ENCODE results near the gene SSX3.
"Not testable (repeated sequence)": the region's sequence is repeated elsewhere in the genome, so short reads cannot be mapped to it uniquely, and the experiment has no call there.

SSX3 gene

GRCh38 chrX:48356315-48357094, at the start of gene SSX3:
Gene SSX3, minus strand, starts transcription at chrX:48356703. Its CDS starts 1,454 bp downstream, at chrX:48355249.
- DNase-seq (ENCODE audit: low read depth); H3K4me3 ChIP-seq (ENCODE audit: low read length): not testable (repeated sequence)

- DNase-seq (ENCODE audit: low read depth); H3K4me3 ChIP-seq (ENCODE audit: low read length): not testable (repeated sequence)
Measured at GRCh38 chrX:48397825-48398224, 41.3 kb upstream of the SSX3 start.

DNA sequence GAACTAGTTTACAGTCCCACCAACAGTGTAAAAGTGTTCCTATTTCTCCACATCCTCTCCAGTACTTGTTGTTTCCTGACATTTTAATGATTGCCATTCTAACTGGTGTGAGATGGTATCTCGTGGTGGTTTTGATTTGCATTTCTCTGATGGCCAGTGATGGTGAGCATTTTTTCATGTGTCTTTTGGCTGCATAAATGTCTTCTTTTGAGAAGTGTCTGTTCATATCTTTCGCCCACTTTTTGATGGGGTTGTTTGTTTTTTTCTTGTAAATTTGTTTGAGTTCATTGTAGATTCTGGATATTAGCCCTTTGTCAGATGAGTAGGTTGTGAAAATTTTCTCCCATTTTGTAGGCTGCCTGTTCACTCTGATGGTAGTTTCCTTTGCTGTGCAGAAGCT, 40.4 kb upstream of the SSX3 start:
- DNase-seq (ENCODE audit: low read depth): not testable (repeated sequence)

GRCh38 chrX:48383239-48383638, 26.7 kb upstream of the SSX3 start, which contains the start of gene SSX4:
Gene SSX4, plus strand, starts transcription at chrX:48383539. Its CDS starts 515 bp downstream, at chrX:48384054.
- not testable (repeated sequence) for DNase-seq (ENCODE audit: low read depth); H3K4me3 ChIP-seq (ENCODE audit: low read length)

More for the DNA sequence above, 40.4 kb upstream of the SSX3 start:
- H3K4me3 ChIP-seq (ENCODE audit: low read length): not testable (repeated sequence)

- not testable (repeated sequence) for H3K4me3 ChIP-seq (ENCODE audit: low read length); DNase-seq (ENCODE audit: low read depth)
Measured at GRCh38 chrX:48370408-48370807, 13.9 kb upstream of the SSX3 start.

- not testable (repeated sequence) for DNase-seq (ENCODE audit: low read depth); H3K4me3 ChIP-seq (ENCODE audit: low read length)
Measured at GRCh38 chrX:48367717-48368408, 11.4 kb upstream of the SSX3 start.

DNA sequence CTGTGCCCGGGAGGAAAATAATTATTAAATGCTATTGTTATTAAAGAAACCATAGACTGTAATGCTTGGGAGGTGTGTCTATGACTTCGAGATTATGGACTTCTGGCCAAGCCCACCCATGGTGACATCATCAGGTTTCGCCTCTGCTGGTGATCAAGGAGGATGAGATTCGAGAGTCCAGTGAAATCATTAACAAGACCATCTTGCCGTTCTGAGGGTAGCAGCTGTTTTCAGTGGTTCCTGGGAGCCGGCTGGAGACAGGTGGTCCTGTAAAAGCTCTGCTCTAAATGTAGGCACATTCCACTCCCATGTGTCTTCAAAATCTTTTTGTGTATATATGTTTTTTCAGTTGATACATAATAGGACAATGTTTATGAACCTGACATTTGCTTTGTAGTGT, 2.8 kb upstream of the SSX3 start:
- DNase-seq (ENCODE audit: low read depth); H3K4me3 ChIP-seq (ENCODE audit: low read length): not testable (repeated sequence)

- TF ChIP-seq, protein P1, sequence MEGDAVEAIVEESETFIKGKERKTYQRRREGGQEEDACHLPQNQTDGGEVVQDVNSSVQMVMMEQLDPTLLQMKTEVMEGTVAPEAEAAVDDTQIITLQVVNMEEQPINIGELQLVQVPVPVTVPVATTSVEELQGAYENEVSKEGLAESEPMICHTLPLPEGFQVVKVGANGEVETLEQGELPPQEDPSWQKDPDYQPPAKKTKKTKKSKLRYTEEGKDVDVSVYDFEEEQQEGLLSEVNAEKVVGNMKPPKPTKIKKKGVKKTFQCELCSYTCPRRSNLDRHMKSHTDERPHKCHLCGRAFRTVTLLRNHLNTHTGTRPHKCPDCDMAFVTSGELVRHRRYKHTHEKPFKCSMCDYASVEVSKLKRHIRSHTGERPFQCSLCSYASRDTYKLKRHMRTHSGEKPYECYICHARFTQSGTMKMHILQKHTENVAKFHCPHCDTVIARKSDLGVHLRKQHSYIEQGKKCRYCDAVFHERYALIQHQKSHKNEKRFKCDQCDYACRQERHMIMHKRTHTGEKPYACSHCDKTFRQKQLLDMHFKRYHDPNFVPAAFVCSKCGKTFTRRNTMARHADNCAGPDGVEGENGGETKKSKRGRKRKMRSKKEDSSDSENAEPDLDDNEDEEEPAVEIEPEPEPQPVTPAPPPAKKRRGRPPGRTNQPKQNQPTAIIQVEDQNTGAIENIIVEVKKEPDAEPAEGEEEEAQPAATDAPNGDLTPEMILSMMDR (conservative IDR thresholded peaks at IDR 0.05; ENCODE audit: low read depth, low read length): no peak
- H3K4me3 ChIP-seq (ENCODE audit: low read length): no peak overlapping the region
- DNase-seq (ENCODE audit: low read depth): no peak
Measured at GRCh38 chrX:48357681-48358080, 1.2 kb upstream of the SSX3 start.

DNA sequence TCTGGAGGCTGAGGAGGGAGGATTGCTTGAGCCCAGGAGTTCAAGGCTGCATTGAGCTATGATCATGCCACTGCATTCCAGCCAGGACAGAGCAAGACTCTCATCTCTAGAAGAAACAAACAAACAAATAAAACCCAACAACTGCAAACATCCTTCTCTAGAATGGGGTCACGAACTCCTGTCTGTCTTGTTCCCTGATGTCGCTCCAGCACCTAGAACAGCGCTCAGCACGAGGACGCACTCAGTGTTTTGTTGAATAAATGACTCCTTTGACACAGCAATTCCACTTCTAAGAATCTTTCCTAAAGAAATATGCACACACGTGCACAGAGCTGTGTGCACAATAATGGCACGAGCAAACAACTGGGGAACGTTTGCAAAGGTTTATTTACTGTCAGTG, 10.4 kb downstream of the SSX3 start:
- DNase-seq (ENCODE audit: low read depth); H3K4me3 ChIP-seq (ENCODE audit: low read length): not testable (repeated sequence)

- DNase-seq (ENCODE audit: low read depth): not testable (repeated sequence)
Measured at GRCh38 chrX:48313996-48314395, 42.5 kb downstream of the SSX3 start.

DNA sequence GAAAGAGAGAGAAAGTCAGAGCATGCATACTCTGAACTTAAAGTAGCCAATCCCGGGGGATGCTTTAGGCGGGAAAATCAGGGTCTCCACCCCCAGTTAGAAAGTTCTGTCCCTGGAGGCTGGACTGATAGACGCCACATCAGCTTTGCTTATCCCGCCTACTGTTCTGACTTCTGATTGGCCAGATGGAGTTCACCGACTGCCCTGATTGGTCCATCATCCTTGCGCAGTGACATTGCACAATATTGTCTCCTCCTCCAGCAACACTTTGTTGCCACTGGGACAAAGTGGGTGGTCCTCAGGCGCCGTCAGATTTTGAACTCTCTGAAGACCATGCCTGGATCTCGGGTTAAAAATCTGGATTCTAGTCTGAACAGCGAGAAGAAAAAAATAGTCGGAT, 50.3 kb downstream of the SSX3 start:
- TF ChIP-seq, protein P1 (conservative IDR thresholded peaks at IDR 0.05; ENCODE audit: low read depth, low read length): no peak
- H3K4me3 ChIP-seq (ENCODE audit: low read length): no peak overlapping the region
- DNase-seq (ENCODE audit: low read depth): no peak

More at GRCh38 chrX:48313996-48314395, 42.5 kb downstream of the SSX3 start:
- H3K4me3 ChIP-seq (ENCODE audit: low read length): not testable (repeated sequence)

Measured in retinal pigment epithelial cell (primary cell).